ENCODE measurements around the gene F8. TPM values are rescaled to one million over a fixed set of nuclear protein-coding genes. Genes with fewer than 3 reads are reported as not detected.

F8 gene
- total RNA-seq (2014; rRNA removed; shearing (Covaris generic); ENCODE audit: low replicate concordance) = 5.2 and 7.1 TPM in 2 replicates

DNA sequence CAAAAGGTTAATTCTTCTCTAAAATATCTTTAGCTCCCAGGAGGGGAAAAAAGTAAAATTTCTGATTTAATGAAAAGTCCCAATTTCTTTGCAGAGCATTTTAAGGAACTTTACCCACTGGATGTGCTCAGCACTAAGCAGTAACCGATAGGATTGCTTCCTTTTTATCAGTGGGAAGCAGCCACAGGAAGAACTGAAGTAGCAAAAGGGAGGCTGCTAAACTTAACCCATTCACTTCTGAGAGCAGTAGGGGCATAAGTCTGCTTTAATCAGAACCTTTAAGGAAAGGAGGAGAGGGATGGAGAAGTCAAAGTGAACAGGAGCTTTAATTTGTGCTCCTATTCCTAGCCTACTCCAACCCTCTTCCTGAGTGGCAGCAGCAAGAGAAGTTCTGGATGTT is at the start of gene F8:
TSS of gene F8 (minus strand) at position 139 of the 400 bp plus-strand sequence. CDS start 171 bp downstream, outside the sequence.
- no peak for DNase-seq (ENCODE audit: low read depth)
- in situ Hi-C loops (cut with HindIII; ENCODE audit: low pct_unique_long_range_greater_than_20kb, low sequenced_read_pairs) = no loop called here

DNA sequence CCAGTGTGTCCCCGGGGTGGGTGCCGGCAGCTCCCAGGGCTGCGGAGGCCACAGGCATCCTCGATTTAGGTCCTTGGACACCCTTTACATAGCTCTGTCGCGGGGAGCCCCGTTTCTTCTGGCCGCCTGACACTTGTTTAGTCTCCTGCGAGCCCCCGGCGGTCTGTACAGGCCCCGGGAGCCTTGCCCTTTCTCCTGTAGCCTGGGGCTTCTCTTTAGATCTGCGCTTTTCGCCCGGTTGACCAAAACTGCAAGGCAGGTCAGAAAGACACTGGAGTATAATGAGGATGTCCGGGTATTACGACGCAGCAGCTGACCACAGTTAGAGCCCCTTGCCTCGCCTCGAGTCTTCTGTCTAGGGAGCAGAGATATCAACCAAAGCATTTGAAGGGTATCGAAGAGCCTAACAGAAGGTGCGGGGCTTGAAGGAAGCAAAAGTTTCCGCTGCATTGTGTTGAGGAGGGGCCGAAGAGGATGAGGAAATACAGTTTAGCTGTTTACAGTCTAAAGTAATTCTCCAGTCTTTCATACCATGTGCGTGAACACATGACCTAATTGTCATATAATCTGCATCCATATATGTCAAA is 49.3 kb upstream of the F8 start:
- DNase-seq (ENCODE audit: low read depth) = no peak
- in situ Hi-C loops (cut with HindIII; ENCODE audit: low pct_unique_long_range_greater_than_20kb, low sequenced_read_pairs) = no loop called here

DNA sequence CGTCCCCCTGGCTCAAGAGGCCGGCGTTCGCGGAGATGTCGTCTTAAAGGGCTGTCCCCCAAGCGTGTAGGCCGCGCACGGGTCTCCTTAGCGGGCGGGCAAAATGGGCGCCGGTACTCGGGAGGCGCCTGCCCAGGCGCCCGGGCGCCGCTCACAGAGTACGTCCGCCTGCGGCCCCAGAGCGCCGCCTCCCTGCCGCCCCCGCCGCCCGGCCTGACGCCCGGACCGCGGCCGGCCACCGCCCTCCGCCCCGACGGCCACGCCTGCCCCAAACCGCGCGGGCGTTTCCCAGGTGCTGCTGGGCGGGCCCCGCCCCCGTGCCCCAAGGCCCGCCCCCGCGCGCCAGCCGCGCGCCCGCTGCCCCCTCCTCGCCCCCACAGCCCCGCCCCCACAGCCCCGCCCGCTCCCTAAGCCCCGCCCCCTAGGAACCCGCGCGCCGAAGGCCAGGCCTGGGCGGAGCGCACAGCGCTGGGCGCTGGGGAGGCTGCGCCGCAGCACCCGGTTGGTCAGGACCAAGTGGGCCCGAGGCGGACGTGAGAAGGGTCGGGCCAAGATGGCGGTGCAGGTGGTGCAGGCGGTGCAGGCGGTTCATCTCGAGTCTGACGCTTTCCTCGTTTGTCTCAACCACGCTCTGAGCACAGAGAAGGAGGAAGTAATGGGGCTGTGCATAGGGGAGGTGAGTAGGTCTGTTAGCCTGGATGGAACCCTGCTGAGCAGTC is 48.6 kb upstream of the F8 start, which contains the start of the genes BRCC3, CMC4 and MTCP1:
TSS of gene BRCC3 (plus strand) at position 534 of the 719 bp plus-strand sequence. CDS start at position 554, 20 bp downstream.
TSS of gene CMC4 (minus strand) at position 162 of the 719 bp plus-strand sequence. CDS start 7,113 bp downstream, outside the sequence.
TSS of gene MTCP1 (minus strand) at position 162 of the 719 bp plus-strand sequence. CDS start 5,126 bp downstream, outside the sequence.
- peak; percentile 60 for DNase-seq (ENCODE audit: low read depth)
- in situ Hi-C loops (cut with HindIII; ENCODE audit: low pct_unique_long_range_greater_than_20kb, low sequenced_read_pairs) = no loop called here

DNA sequence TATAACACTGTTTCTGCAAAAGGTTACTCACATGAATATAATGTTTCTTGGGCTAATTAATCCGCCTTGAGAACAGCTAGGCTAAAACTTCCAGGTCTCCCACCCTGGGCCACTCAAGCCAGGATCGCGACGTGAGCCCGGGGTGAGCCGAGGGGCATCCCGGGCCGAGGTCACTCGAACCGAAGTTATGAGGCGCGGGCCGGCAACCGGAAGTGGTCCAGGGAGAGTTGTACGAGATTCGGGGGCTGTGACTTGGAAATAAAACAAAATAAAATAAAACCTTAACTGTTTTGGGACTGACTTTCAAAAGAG is 48.1 kb upstream of the F8 start:
- in situ Hi-C loops (cut with HindIII; ENCODE audit: low pct_unique_long_range_greater_than_20kb, low sequenced_read_pairs) = no loop called here

DNA sequence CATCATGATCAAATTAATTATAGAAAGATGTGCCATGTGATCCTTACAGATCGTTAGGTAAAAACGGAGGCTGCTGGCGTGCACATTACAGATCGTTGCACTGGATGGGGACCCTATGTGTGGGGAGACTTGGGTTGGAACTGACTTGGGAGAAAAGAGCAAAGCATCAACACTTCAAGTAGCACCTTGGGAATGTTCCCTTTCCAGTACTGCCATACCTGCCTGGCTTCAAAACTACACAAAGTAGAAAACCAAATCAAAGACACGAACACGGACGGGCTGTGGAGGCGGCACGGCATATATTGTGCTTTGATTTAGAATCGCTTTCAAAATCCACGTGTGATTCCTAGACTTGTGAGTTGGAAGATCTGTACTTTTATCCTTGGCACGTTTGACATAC is 47.5 kb upstream of the F8 start:
- in situ Hi-C loops (cut with HindIII; ENCODE audit: low pct_unique_long_range_greater_than_20kb, low sequenced_read_pairs) = no loop called here
- no peak for DNase-seq (ENCODE audit: low read depth)

More for the DNA sequence above, 48.1 kb upstream of the F8 start:
- no peak for DNase-seq (ENCODE audit: low read depth)

DNA sequence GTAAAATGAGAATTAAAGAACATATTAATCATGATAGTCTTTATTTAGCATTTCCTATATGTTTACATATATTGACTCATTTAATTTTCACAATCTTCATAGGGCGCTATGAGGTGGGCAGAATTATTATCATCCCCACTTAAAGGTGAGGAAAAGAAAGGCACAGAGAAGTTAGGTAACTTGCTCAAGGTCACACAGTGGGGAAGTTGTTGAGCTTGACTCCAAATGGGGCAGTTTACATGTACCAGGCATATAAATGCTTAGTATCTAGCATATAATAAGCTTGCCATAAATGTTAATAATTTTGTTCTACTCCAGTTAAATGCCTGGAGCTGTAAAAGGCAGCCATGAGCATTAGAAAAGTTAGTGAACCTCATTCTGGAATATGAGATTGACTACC is 46.9 kb upstream of the F8 start:
- DNase-seq (ENCODE audit: low read depth) = no peak
- in situ Hi-C loops (cut with HindIII; ENCODE audit: low pct_unique_long_range_greater_than_20kb, low sequenced_read_pairs) = no loop called here

DNA sequence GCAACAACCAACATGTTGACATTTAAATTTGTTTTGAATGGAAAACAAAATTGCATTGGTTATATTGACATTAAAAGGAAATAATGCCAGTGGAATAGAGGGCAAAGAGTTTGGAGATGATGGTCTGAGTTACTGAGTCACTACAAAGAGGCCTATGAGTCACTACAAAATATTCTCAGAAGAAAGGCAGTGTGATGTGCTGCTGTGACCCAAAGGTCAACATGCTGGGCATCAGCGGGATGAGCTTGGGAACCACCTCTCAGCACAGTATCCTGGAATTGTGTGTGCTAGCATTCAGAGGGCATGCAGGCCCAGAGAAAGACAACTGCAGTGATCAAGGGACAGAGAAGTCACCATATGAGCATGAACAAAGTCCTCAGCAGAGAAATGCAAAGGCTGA is 45.6 kb upstream of the F8 start:
- in situ Hi-C loops (cut with HindIII; ENCODE audit: low pct_unique_long_range_greater_than_20kb, low sequenced_read_pairs) = no loop called here
- peak; percentile 51 for DNase-seq (ENCODE audit: low read depth)

DNA sequence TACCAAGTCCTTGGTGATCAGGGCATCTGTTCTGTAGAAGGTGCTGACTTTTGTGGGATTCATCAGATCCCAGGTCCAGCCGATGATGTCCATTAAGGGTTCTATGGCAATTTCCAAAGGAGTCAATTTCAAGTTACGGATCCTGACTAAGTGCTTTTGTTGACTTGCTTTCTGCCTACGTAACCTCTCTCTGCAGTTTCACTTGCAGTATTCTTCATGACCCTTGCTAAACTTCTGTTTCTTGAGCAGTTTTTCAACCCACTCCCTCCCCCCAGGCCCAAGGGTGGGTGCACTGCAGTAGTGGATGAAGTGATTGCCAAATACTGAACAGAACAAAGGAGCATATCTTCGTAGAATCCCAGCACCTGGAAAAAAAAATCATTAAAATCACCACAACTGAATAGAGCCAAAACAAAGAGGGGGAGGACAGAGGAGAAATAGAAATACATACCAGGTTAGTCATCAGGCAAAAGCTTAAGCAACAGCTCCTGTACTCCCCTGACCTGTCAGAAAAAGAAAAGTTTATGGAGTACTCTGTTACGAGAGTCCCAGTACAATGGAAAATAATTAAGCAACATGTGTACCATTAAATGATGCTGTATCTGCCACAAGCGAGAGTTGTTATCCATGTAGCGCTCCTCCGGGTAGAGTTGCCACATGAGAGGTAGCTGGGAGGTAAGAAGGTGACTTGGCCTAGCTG is 42.7 kb upstream of the F8 start:
- no peak for DNase-seq (ENCODE audit: low read depth)
- in situ Hi-C loops (cut with HindIII; ENCODE audit: low pct_unique_long_range_greater_than_20kb, low sequenced_read_pairs) = no loop called here

DNA sequence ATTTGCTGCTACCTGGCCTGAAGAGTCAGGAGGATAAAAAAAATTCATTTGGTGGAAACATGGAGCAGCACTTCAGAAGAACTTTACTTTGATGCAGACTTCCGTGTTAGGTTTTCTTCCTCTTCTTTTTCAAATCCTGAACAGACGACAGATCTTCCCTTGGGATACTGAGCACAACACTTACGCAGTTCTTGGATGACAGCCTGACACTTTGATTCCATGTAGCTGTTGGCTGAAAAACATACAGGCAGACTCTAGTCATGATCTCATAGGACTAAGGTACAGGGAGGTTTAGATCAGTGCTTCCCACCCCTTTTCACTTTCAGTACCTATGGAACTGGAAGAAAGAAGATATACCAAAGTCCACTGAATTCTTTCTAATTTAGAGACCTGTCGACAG is 39.2 kb upstream of the F8 start:
- no peak for DNase-seq (ENCODE audit: low read depth)
- in situ Hi-C loops (cut with HindIII; ENCODE audit: low pct_unique_long_range_greater_than_20kb, low sequenced_read_pairs) = no loop called here

DNA sequence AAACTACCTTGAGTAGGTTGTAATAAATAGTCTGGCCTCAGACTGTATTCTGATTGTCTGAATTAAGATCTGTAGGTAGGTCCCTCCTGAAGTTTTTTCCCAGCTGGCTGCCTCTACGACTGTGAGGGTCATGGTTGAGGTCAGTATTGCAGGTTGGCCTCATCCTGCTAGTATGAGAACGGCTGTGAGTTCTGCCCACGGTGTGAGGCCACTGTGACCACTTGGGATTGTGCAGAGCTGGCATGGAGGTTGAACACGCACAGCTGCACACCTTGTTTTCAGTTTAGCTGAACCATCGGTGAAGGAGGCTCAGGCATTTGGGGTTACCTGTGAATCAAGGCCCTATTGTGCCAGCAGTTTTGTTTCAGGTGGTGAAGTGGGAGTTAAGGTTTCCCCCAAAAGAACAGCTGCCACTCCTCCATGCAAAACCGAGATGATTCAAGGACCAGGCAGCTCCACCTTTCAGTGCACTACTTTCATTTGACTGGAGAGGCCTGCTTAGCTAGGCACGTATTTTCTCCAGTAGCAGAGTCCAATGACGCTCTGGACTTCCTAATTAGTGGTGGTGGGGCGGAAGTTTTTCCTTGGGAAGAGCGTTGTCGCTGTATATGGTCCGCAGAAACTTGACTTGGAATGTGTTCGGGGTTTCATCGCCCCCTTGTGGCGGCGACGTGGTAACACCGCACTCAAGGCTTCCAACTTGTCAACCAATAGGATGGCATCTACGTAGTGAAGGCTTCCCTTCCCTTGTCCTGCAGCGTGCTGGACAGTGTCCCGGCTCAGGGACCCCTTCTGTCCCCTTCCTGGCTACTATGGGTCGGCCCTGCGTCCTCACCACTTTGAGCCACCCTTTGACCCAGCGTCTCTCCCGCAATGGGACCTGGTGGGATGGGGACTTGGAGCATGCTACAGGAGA is 34.6 kb upstream of the F8 start:
- in situ Hi-C loops (cut with HindIII; ENCODE audit: low pct_unique_long_range_greater_than_20kb, low sequenced_read_pairs) = no loop called here
- DNase-seq (ENCODE audit: low read depth) = peak; percentile 73

DNA sequence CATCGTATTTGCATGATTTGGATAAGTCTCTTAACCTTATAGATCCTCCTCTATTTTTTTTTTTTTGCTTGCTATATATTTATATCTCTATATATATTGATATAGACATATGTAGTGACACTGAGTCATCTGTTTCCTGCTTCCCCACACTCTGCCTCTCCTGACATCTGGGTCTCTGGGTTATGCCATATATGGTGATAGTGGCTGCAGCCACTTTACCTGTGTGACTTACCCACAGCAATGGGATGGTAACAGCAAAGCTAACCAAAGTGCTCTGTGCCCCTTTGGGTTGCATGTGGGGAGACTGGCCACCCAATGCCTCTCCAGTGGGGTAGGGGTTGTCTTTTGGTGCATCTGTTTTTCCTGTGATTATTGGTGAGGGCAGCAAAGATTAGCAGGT is 33.9 kb upstream of the F8 start:
- in situ Hi-C loops (cut with HindIII; ENCODE audit: low pct_unique_long_range_greater_than_20kb, low sequenced_read_pairs) = no loop called here
- no peak for DNase-seq (ENCODE audit: low read depth)

DNA sequence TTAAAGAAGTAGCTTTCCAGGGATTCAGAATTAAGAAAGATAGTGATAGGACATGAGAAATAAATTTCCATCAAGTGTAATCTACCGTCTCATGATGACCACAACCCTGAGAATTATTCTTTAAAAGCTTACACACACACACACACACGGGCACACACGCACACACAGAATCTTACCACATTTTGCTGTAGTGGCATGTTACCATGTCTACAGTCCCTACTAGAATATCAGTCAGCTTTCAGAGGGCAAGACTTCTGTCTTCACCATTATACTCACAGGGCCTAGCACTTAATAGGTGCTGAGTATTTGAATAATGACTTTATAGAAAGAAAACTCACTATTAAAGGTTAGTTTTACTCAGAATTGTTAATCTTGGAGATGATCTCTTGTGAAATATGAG is 33.0 kb upstream of the F8 start:
- in situ Hi-C loops (cut with HindIII; ENCODE audit: low pct_unique_long_range_greater_than_20kb, low sequenced_read_pairs) = no loop called here
- DNase-seq (ENCODE audit: low read depth) = no peak

DNA sequence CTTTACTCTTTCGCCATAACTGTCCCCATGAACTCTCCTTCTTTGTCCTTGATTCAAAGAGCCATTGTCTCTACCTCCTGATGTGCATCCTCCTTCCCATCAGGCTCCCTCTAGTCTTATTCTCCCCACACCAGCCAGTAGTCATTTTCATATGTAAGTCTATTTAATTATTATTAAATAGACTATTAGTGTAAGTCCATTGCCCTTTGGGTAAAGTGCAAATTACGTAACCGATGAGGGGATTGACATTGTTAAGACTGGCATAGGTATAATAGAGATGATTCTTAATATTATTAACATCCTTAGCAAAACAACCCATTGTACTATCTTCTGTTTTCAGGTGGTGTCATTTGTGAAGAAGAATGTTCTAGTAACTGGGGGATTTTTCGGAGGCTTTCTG is 31.7 kb upstream of the F8 start:
- DNase-seq (ENCODE audit: low read depth) = no peak
- in situ Hi-C loops (cut with HindIII; ENCODE audit: low pct_unique_long_range_greater_than_20kb, low sequenced_read_pairs) = no loop called here

DNA sequence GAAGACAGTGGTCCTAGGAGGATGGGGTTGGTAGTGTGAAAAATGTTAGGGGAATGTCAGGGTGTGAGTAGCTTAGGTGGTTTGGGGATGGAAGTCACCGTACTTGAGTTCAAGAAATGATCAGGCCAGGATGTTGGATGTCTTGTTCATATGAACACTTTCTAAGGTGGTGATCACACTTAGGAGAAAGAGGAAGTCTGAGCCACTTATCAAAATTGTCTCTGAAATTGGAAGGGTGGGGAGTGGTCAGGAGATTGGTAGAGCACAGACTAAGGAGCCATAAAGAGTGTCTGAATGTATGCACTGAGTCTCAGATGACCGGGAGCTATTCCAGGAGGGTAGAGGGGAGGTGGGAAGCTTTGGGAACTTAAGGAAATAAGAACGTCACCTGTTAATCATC is 31.1 kb upstream of the F8 start:
- DNase-seq (ENCODE audit: low read depth) = no peak
- in situ Hi-C loops (cut with HindIII; ENCODE audit: low pct_unique_long_range_greater_than_20kb, low sequenced_read_pairs) = no loop called here

DNA sequence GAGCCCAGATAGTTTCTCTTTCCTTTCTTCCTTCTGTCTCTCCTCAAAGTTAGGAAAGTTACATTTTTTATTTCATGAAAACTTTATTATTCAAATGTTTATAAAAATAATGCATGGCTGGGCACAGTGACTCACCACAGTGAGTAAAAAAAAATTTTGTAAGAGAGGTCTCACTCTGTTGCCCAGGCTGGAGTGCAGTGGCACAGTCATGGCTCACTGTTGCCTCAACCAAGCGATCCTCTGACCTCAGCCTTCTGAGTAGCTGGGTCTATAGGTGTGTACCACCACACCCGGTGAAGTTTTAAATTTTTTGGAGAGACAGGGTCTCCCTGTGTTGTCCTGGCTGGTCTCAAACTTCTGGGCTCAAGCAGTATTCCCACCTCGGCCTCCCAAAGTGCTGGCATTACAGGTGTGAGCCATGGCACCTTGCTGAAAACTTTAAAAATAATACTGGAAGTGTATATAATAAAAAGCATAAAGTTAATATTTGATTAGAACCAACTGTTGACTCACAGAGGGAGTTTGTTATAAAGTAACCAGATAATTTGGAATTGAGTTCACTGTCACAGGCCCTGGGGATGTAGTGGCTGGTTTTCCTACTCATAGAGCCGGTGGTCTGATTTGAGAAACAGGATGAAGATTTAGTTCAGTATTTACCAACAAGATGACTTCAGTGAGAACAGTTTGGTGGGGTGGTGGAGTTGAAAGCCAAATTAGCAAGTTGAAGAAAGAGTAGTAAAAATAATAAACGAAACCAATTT is 30.4 kb upstream of the F8 start:
- in situ Hi-C loops (cut with HindIII; ENCODE audit: low pct_unique_long_range_greater_than_20kb, low sequenced_read_pairs) = no loop called here
- peak; percentile 69 for DNase-seq (ENCODE audit: low read depth)

DNA sequence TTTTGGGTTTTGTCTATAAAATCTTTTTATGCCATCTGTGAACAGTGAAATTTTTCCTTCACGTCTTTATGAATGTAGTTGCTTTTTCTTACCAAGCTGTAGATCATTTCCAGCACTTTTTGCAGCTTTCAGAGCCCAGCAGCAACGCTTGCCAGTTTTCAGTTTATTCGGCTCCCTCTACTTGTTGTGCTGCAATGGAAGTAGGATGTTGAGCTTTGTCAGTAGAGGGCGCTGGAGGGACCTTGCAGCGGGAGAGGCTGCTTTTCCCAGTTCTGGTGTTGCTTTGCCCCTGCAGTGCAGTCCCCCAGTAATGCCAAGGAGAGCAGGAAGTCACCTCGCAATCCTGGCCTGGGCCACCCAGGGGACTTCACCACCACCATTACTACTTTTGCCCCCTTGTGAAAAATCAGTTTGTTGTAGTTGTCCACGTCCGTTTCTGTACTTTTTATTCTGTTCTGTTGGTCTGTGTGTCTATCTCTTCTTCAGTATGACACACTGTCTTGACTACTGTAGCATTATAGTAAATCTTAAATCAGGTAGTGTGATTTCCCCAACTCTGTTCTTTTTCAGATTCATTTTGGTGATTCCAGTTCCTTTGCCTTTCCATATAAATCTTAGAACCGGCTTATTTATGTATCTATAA is 26.6 kb upstream of the F8 start:
- no peak for DNase-seq (ENCODE audit: low read depth)
- in situ Hi-C loops (cut with HindIII; ENCODE audit: low pct_unique_long_range_greater_than_20kb, low sequenced_read_pairs) = no loop called here

DNA sequence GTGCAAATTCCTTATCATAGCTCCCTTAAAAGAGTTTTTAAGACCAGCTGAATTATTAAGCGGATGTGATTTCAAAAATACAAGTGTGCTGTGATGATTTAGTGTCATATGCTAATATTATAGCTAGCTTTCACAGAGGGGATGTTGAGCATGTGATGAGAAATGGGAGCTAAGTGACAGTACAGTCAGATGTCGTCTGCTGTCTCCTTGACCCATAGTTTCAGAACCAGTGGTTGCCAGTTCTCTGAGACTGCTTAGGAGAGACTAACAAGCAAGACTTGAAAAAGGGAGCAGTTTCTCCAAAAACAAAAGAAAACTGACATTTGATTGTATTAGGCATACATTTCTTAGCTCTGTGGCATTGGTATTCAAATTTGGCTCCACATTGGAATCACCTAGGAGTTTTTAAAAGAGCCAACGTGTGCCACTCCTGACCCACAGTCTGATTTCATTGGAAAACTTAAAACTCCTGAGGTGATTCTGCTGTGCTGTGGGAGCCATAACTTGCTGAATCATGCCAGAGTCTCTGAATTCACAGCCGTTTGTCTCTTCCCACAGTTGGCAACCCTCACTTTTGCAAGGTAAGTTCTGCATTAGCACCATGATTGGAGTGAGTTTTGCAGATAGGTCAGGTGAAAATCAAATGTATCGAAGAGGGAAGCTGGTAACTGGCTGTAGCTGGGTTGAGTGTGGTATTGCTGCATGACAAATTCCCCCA is 24.4 kb upstream of the F8 start:
- in situ Hi-C loops (cut with HindIII; ENCODE audit: low pct_unique_long_range_greater_than_20kb, low sequenced_read_pairs) = no loop called here
- DNase-seq (ENCODE audit: low read depth) = no peak
